Fibroblast of lung (primary cell): ENCODE measurements around the gene PUM2. TPM values are rescaled to one million over a fixed set of nuclear protein-coding genes. Genes with fewer than 3 reads are reported as not detected.

Experiments used
- DNase-seq, 2 donors: peaks; one replicate each; pipeline versions ENCODE4 v3.0.0 to v3.0.0-alpha.2; 2010; ENCODE audit warnings: low read depth in 2 of 2
- H2AFZ ChIP-seq: 2 replicates; pipeline ENCODE4 v1.5.1; 2012; ENCODE audit warnings: low read length, control low read depth, inconsistent platforms
- H3K27ac ChIP-seq: 2 replicates; pipeline ENCODE4 v1.5.1; 2011; ENCODE audit warnings: low read length, control low read depth; ENCODE audit not compliant: insufficient read depth
- H3K27me3 ChIP-seq: 2 replicates; pipeline ENCODE4 v1.5.1; 2011; ENCODE audit warnings: mild to moderate bottlenecking, low read length; ENCODE audit not compliant: control insufficient read depth, insufficient read depth
- H3K36me3 ChIP-seq: 2 replicates; pipeline ENCODE4 v1.5.1; 2011; ENCODE audit warnings: low read length; ENCODE audit not compliant: control insufficient read depth, insufficient read depth
- H3K4me1 ChIP-seq: 2 replicates; pipeline ENCODE4 v1.5.1; 2011; ENCODE audit warnings: low read length; ENCODE audit not compliant: control insufficient read depth, insufficient read depth; ENCODE audit errors: extremely low read depth
- H3K4me2 ChIP-seq: 2 replicates; pipeline ENCODE4 v1.5.1; 2011; ENCODE audit warnings: low read length, control low read depth; ENCODE audit not compliant: insufficient read depth; ENCODE audit errors: extremely low read depth
- H3K4me3 ChIP-seq, 4 experiments: fragments of 200-600 bp in 1 of 4; sonication (generic) in 1 of 4; replicated peaks in 1 of 4; 2 replicates each; pipeline ENCODE4 v1.5.1; 2011 to 2016; ENCODE audit warnings: low read length in 4 of 4, low read depth in 3 of 4, mild to moderate bottlenecking in 3 of 4, control low read depth in 2 of 4, inconsistent platforms in 1 of 4, mixed read lengths in 1 of 4; ENCODE audit not compliant: insufficient read depth in 1 of 4; ENCODE audit errors: control extremely low read depth in 1 of 4
- H3K79me2 ChIP-seq: 2 replicates; pipeline ENCODE4 v1.5.1; 2012; ENCODE audit warnings: mild to moderate bottlenecking, low read length, inconsistent platforms; ENCODE audit not compliant: control insufficient read depth, insufficient read depth
- H3K9ac ChIP-seq: 2 replicates; pipeline ENCODE4 v1.5.1; 2011; ENCODE audit warnings: mild to moderate bottlenecking, low read length, control low read depth; ENCODE audit not compliant: insufficient read depth
- H3K9me3 ChIP-seq: 2 replicates; pipeline ENCODE4 v1.5.1; 2012; ENCODE audit warnings: low read depth, low read length; ENCODE audit not compliant: control insufficient read depth, insufficient read depth
- H4K20me1 ChIP-seq: 2 replicates; pipeline ENCODE4 v1.5.1; 2011; ENCODE audit warnings: low read length; ENCODE audit not compliant: control insufficient read depth, insufficient read depth; ENCODE audit errors: extremely low read depth
- CTCF ChIP-seq, 2 donors: IDR thresholded peaks in 1 of 2; conservative IDR thresholded peaks in 1 of 2; 1 replicate in 1 of 2; 2 replicates in 1 of 2; pipeline ENCODE4 v1.5.1; 2011 to 2012; ENCODE audit warnings: low read length in 2 of 2, control low read depth in 1 of 2, inconsistent platforms in 1 of 2, low read depth in 1 of 2, mild to moderate bottlenecking in 1 of 2
- EZH2 ChIP-seq: IDR thresholded peaks from 2 replicates; pipeline ENCODE4 v1.5.1; 2012; ENCODE audit warnings: low read length, control low read depth, mild to moderate bottlenecking; ENCODE audit errors: missing control alignments
- polyA plus RNA-seq, 2 donors: library from polyadenylated mRNA; depleted of rRNA in 1 of 2; stranded (reverse) in 1 of 2; unstranded in 1 of 2; fragments of >200 nt; gene quantifications; 2 replicates each; pipeline ENCODE4 v1.2.1, GENCODE V29; 2011 to 2012; ENCODE audit warnings: missing spikeins in 1 of 2
- total RNA-seq: library from RNA; depleted of rRNA; stranded (reverse); fragments of >200 nt; gene quantifications from 2 replicates; pipeline ENCODE4 v1.2.1, GENCODE V29; 2014

The PUM2 gene
- total and polyA plus RNA-seq, 2 donors (not counting 1 experiment from before 2014, with no cell fraction given): 48.2 to 54.2 TPM

- H3K79me2 ChIP-seq: peaks cover 7% of the 10 kb centered on the region
These were observed 59.5 kb downstream of the PUM2 start for GRCh38 chr2:20291106-20291564.

GRCh38 chr2:20288642-20289340, 61.9 kb downstream of the PUM2 start:
- Histone ChIP-seq H3K9me3 (no peaks in the 10 kb centered on the region), H3K4me2 (peak overlapping the region; percentile 15), H3K36me3 (peaks cover 2% of the 10 kb centered on the region), H3K4me3 (no peak overlapping the region), H3K27me3 (no peaks in the 10 kb centered on the region), H3K9ac (no peak overlapping the region), H3K27ac (peak overlapping the region; percentile 60), H3K4me1 (peaks cover 6% of the 10 kb centered on the region), H4K20me1 (no peaks in the 10 kb centered on the region), H2AFZ (no peak overlapping the region), H3K79me2 (peaks cover 7% of the 10 kb centered on the region)
- no peak for TF ChIP-seq CTCF (conservative IDR thresholded peaks at IDR 0.05 in 1 of 2, IDR thresholded peaks at IDR 0.05 in 1 of 2; ENCODE audit: low read depth in 1 of 2, low read length in 2 of 2)
- TF ChIP-seq EZH2: no peak
- peak; percentile 40 to 62 for DNase-seq

More at GRCh38 chr2:20291106-20291564, 59.5 kb downstream of the PUM2 start:
- no peaks in the 10 kb centered on the region for H4K20me1 ChIP-seq
- peak overlapping the region; percentile 3 for H3K27ac ChIP-seq
- H3K9ac ChIP-seq: no peak overlapping the region
- H3K36me3 ChIP-seq: peaks cover 2% of the 10 kb centered on the region
- no peaks in the 10 kb centered on the region for H3K9me3 ChIP-seq
- H3K4me2 ChIP-seq: no peak overlapping the region
- peaks cover 6% of the 10 kb centered on the region for H3K4me1 ChIP-seq
- TF ChIP-seq CTCF (conservative IDR thresholded peaks at IDR 0.05 in 1 of 2, IDR thresholded peaks at IDR 0.05 in 1 of 2; ENCODE audit: low read depth in 1 of 2, low read length in 2 of 2): peak; percentile 55 to 67
- no peak for TF ChIP-seq EZH2
- H3K27me3 ChIP-seq: no peaks in the 10 kb centered on the region
- peak; percentile 75 to 85 for DNase-seq
- no peak overlapping the region for H3K4me3 ChIP-seq
- no peak overlapping the region for H2AFZ ChIP-seq

- H3K27ac ChIP-seq: no peak overlapping the region
- no peaks in the 10 kb centered on the region for H3K9me3 ChIP-seq
- H2AFZ ChIP-seq: no peak overlapping the region
- H3K36me3 ChIP-seq: peaks cover 3% of the 10 kb centered on the region
- no peak overlapping the region for H3K4me3 ChIP-seq
- DNase-seq: peak; percentile 56 to 83
- no peaks in the 10 kb centered on the region for H3K4me1 ChIP-seq
- TF ChIP-seq EZH2 (no peak), CTCF (conservative IDR thresholded peaks at IDR 0.05 in 1 of 2, IDR thresholded peaks at IDR 0.05 in 1 of 2; ENCODE audit: low read depth in 1 of 2, low read length in 2 of 2) (no peak)
- no peaks in the 10 kb centered on the region for H4K20me1 ChIP-seq
- H3K79me2 ChIP-seq: peaks cover 3% of the 10 kb centered on the region
- H3K9ac ChIP-seq: no peak overlapping the region
- no peak overlapping the region for H3K4me2 ChIP-seq
- H3K27me3 ChIP-seq: no peaks in the 10 kb centered on the region
These were observed 67.6 kb downstream of the PUM2 start for GRCh38 chr2:20282916-20283592.
